HuH-7 (cell line): ENCODE data around the gene ARPP21.

Experiments used
- DNase-seq: peaks from one replicate; pipeline ENCODE4 v3.0.0; 2011; ENCODE audit warnings: low spot score

Gene ARPP21

DNA sequence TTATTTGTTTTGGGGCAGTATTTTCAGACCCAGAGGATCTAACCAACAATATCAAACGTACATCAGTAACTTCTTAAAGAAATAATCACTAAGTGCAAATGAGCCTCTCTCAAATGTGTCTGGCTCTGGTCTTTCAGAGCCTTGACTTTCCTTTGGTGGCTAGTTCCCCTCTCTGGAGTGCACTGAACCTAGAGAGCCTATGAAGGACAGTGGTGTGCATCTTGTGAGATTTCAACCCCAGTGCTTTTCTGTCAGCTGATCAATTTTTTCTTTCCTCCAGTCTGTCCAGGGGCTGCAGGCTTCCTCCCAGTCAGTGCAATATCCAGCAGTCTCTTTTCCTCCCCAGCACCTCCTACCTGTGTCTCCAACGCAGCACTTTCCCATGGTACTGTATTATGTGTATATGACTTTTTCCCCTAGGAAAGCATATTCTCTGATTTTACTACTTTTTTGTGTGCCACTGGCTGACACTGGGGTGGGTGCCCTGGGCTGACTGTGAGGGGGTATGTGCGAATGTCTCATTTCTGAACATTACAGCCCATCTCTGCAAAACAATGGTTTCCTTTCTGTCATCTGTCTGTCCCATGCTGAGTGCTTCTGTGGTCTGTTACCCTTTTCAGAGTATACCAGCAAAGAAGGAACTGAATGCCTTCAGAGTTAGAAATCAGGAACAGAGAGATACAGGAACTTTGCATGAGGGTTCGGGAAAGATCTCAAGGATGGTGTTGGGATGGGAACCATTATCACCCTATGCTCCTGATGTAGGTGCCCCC, 98.8 kb downstream of the ARPP21 start:
- DNase-seq, result no peak

DNA sequence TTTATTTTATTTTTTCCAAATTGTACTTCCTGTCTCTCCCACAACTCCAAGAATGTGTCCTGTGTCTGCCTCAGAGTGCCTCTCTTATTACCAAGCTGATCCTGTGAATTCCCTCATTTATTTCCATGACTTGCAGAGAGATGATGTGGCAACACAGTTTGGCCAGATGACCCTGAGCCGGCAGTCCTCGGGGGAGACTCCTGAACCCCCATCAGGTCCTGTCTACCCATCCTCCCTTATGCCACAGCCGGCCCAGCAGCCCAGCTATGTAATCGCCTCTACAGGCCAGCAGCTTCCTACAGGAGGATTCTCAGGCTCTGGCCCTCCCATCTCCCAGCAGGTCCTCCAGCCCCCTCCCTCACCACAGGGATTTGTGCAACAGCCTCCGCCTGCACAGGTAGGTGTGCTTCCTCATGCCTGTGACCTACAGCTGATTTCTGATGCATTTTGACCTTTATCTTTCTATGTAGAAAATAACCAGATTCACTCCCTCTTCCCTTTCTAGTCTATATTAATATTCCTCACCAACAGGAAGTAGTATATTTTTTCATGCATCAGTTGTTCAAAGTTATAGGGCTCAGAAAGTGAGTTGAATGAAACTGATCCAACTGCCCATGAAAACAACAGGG, 100.0 kb downstream of the ARPP21 start:
- DNase-seq, result no peak

DNA sequence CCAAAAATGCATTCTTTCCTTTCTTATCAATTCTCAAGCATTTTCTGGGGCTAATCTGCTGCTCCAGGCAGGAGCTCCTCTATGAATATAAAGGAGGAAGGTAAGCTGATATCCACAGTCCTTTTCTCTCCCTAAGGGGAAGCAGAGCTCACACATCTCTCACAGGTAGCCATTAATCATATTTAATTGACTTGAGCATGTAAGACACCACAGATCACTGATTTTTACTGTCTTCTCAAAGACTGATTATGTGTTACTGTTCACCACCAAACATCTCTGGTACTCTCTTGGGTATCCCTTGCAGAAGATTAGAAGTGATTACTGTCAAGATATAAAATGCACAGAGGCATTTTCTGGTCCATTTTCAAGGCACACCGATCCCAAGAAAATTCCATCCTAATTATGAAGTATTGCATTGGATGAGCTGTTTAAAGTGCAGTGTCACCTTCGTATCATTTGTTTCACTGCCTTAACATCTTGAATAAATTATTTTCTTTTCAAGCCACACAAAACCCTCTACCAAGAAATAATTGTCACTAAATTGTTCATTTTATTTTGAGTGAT, 100.7 kb downstream of the ARPP21 start:
- DNase-seq, result no peak

DNA sequence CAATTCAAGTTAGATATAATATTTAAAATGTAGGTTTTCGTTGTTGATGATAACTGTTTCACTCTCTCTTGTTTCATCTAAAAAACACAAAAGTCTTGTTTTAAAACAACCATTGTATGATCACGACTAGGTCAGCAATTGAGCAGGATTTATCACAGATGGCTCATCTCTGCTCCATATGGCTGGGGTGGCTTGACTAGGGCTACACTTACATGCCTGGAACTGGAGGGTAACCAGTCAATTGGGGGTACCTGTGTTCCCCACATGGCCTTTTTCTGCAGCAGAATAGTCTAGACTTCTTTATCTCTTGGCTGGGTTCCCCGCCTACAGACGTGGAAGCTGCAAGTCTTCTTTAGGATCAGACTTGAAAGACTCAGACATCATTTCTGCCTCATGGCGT, 103.9 kb downstream of the ARPP21 start:
- no peak for DNase-seq

DNA sequence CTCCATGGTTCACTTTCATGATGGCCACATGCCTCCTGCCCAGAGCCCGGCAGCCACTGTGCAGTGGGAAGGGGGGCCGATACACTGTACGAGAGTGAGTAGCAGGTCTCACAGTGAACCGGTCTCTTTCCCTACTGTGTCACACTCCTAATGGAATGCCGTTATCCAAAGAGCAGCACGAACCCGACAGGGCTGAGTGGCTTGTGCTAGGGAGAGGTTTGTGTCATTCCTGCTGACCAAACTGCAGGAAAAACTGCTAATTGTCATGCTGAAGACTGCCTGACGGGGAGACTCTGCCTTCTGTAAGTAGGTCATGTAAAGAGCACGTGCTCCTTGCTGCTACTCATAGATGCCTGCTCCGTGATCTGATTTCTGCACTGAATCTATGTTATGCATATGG, 105.1 kb downstream of the ARPP21 start:
- no peak for DNase-seq

DNA sequence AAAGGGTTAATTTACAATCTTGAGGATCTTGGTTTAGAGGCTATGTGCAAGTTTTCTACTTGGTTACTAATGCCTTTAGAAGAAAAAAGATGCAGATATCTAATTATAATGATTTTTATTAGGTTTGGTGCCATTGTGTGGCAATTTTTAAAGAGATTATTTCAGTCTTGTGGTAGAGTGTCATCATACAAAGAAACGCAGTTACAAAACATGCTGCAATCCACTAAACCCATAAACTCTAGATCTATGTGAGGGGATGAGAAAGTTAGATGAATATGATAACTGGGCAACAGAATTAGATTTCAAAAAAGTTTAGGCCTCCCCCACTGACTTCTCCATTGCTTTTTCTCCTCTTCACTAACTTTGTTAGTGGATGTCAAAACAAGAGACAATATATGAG, 106.0 kb downstream of the ARPP21 start:
- no peak for DNase-seq

DNA sequence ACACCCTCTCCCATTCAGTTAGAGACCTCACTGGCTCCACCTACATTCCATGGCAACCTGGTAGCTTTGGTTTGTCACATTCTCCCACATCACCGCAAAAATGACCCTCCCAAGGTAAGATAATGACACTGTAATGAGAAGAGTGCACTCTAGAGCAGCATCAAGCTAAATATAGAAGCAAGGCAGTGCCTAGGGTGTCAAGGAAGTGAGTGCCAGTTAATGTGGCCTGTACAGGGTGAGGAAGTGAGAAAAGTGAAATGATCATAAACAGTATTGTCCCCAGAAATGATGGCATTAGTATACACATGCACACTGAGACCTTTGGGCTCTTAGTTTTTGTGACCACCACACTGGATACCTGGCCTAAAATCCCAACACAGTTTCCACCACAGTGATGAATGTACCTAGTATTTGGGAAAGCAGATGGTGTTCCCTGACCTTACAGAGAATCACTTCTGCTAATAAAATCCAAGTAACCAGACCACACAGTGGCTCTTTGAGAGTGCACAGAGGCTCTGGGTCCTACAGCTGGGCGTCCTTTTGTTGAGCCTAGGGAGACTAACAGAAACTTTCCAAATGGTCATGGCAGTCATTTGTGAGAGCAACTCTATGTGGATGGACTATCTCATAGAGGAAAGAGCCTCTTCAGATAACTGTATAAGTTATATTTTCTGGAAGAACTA, 106.6 kb downstream of the ARPP21 start:
- DNase-seq, result no peak

DNA sequence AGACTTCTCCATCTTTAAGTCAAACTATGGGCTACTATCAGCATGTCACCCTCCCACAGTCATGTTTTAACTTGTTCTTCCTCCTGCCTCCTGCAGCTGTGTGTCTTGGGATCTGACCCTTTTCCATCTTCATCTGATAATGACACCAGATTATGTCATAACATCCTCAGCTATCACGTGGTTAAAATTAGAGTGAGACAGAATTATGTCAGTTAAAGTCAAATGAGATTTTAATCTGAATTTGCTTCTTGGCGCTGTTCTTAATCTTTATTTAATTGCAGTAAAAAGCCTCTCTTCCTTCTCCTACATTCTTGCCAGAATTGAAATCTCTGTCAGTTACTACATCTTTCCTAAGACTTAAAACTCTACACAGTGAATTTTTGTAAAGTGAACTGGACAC, 107.2 kb downstream of the ARPP21 start:
- DNase-seq, result no peak

DNA sequence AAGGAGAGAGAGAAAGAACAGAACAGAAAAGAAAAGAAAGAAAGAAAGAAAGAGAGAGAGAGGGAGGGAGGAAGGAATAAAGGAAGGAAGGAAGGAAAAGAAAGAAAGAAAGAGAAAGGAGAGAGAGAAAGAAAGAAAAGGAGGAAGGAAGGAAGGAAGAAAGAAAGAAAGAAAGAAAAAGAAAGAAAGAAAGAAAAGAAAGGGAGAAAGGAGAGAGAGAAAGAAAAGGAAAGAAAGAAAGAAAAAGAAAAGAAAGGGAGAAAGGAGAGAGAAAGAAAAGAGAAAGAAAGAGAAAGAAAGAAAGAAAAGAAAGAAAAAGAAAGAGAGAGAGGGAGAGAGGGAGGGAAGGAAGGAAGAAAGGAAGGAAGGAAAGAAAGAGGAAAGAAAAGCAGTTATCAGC, 108.8 kb downstream of the ARPP21 start:
- DNase-seq, result no peak

DNA sequence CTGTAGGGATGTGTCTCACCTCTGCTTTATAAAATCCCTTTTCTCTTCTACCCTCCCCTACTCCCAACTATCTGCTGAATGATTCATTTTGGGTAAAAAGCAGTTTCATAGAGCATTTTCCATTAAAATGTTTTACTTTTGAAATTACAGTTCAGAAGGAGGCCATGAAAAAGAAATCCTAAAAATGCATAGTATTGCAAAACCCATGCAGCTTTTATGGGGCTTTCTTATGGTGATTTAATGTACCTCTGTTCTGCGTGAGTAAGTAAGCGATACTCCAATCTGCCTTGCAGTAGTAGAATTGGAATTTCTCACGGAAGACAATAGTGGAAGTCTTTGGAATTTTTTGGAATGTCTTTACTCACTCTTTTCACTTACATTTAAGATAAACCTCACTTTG, 111.9 kb downstream of the ARPP21 start:
- DNase-seq, result no peak

DNA sequence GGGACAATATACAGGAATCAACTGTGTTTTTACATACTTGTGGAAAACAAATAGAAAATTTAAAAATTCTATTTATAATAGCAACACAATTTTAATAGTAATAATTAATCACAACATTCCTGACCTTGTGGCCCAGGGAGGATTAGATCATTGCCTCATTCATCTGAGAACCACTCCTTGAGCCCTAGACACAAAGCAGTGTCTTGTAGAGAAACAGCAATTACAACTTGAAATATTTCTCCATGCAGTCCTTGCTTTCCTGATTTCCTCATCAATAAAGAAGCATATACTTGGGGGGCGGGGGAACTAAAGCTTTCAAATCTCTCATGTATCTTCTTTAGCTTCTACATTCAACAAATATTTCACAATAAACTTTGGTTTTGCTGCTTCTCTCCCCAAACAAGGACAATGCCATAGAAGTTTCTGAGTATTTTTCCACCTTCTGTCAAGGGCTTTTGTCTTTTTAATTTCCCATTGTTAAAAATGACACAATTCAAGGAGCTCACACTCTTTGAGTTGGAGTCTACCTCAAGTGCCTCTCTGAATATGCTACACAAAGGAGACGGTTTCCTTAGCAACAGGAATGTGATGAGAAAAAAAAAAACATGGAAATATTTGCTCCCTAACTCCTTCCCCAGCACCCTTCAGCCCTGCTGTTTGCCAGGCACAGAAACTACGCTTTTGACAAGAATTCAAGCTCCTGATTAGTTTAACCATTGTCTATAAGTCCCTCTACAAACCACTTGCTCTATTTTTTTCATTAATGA, 118.8 kb downstream of the ARPP21 start:
- DNase-seq, result no peak

DNA sequence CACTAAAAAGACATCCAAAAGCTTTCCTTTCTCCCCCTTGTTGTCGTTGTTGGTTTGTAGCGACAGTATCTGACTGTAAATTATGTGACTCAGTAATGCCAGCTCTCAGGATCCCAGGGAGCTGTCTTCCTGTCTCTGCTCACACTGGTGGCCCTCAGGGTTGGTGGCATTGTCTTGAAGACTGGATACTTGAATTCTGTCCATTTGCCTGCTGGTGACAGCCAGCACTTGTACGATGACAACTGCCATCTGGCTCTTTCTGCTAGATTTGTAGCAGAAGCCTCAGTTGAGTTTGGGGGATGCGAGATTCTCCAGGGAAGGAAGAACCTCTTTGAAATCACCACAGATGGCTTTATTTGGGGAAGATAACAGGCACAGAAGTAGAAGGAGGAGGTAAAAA, 120.8 kb downstream of the ARPP21 start:
- DNase-seq, result no peak

DNA sequence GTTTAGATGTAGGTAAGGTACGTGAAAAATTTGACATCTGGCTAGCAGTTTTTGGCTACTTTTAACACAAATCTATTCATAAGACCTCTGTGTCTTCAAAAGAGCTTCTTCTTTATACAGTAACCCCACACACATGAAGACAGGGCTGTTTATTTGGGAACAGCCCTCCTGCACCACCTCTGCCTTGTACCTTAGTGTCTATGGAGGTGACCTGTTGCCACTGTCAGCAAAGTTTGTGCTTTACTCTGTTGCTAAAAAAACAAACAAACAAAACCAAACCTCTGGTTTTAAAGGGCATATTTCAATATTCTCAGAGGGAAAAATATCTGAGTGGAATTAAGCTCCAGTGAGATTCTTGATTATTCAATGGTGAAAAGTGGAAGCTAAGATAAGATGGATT, 122.0 kb downstream of the ARPP21 start:
- DNase-seq, result no peak

DNA sequence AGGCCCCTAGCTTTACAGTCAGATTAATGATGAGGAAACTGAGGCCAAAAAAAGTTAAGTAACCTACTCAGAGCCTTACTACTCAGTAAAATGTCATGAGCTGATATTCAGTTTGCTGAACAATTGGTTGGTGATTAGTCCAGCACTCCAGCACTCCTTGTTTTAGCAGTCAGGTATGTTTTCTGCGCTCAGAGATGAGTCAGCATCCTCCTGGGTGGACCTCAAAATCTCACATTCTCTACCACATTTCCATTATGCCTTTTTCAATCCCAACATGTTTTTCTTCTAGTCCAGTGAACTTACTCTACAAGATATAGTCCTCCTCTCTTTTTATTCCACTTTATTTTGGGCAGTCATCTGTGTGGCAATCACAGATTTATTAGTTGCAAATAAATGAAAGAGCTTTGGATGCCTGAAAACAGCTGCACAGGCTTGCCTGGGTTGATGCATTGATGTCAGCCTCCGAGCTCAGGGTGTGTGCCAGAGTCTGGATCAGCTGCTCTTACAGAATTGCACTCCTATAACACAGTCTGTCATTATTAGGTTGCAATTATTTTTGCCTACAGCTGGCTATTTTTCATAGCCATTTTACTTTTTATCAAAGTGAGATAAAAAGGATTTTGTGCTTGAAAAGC, 133.2 kb downstream of the ARPP21 start:
- DNase-seq, result no peak

DNA sequence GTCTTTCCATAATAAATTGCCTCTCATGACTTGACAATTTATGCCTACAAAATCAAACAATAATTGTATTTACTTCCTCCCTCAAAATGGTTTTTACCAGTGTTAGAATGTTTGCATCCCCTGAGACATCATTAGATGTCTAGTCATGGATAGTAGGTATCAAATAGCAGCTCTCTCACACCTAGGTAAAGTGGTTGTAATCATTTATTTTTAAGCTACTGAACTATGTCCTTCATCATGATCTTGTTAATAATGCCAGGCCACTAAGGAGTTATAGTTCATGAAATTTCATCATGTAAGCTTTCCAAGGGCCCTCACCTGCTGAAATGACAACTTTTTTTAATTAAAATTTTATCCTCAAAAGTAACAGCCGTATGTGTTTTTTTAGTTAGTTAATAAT, 134.1 kb downstream of the ARPP21 start:
- no peak for DNase-seq

DNA sequence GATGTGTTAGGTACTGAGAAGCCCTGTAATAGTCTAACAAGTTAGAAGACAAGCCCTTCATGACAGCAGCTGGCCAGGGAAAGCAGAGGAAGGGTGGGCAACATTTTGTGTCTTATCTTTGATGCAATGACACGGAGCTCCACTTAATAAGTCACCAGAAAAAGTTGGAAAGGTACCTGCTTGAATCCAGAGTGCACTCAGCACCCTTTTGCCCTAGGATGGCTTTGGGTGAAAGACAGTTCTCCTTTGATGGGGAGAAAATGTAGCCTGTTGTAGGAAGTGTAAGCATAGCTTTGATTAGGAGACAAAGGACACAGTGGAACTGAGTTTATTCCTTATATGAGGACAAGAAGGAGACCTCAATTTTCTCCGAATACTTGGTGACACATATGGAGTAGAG, 137.0 kb downstream of the ARPP21 start:
- no peak for DNase-seq

DNA sequence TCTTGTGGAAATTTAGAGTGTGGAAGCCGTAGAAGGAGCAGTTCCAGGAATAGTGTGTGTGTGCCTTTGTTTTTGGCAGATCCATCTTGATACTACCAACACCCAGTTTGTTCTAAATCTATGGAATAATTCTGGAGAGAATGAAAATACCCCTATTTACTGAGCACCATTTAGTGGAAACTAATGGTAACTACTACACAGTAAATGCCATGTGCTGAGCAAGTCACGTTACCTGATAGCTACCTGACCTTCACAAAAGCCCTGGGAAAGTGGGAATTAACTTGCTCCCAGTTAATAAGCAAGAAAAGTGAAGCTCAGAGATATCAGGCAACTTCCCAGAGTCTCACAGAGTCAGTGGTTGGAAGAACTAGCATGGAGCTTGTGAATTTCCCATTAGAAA, 137.7 kb downstream of the ARPP21 start:
- no peak for DNase-seq

DNA sequence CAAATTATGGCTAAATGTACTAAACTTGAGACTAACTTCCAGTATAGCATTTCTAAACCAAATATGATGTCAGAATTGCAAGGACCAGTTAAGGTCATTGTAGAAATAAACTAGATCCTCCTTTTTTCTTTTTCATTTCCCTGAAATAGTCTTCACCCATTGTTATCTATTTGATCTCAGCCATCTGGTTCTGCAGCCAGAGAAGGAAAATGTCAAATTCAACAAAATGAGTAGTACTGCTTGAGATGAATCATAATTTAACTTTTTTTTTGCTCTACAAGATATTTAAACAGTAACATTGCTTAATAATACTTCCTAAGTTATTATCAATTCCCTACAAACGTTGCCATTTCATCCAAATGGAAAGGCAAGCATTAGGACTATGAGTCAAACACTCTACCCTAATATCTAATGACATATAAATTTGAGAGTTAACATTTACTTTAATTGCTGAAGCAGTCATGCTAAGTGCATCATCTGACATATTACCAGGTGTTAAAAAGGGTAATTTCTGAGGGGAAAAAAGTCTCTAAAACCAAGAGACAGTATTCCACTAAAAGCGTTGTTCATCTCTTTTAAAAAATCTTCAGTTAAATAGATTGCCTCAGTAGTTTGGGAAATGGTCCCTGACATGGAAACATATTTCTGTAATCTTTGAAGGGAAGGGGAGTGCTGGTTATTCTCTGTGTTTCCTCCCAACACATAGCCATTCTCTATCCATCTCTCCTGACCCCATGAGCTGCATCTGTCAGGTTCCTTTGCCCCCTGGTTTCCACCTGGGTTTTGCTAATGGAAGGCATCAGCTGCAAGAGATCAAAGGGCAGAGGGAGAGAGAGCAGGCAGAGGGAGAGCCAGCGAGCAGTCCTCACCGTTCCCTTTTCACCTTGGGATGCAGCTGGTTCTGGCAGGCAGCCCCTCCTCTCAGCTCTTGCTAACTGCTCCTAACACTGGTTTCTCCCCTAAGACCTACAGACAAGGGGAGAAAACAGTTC, 138.5 kb downstream of the ARPP21 start:
- no peak for DNase-seq

DNA sequence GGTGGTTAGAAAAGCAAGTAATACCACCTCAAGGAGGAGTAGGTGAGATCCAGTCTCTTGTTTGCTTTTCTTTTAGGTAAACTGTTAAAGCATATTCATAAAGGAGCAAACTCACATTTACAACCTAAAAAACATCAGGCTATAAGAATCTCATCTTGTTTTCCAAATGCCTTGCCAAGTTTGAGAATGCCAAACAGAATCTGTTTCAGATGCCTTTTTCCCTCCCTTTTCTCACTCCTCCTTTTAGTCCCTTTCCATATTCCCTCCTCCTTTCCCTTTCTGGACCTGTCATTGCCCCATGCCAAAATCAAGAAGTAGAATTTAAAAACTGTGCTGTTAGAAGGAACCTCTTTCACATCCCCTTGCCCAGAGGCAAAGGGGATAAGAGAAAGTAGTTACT, 140.3 kb downstream of the ARPP21 start:
- DNase-seq, result no peak

DNA sequence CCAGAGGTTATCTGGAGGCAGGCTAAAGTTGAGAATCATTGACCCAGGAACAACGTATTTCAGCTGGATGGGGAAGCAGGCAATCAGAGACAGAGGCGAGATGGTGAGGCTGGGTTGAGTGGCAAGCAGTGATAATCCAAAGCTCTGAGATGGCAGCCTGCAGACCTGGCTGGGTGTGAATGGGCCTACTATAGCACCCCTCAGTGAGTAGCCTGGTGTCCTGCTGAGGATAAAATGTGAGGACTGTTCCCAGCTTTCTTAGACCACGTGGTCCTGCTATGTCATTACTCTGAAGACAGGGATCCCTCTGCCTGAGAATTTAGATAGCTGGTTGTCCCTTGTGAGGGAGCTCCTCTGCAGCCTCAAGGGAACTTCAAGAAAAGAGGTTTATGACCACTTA, 141.5 kb downstream of the ARPP21 start:
- DNase-seq, result no peak

DNA sequence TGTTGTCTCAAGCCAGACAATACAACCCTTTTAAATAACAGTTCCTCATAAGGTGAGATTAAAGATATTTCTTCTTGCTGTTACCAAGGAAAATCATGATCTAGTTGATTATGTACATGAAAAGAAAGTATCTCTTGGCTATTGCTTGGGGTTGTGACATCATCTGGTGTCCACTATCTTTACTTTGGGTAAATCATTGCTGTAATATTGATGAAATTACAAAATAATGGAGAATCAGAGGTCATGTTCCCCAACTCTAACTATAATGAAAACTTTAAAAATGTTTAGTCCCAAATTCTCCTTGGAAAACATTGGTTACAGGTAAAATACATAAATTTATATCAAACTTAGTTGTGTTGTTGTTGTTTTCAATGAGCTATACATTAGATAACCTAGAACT, 142.2 kb downstream of the ARPP21 start:
- no peak for DNase-seq
